Body of pancreas (tissue), 4 donors: Measurements from ENCODE around the gene TSPEAR.

Source experiments
- CTCF ChIP-seq, 7 experiments: fragments of 450-650 bp in 4 of 7; fragments of 200-600 bp in 3 of 7; sonication (generic) in 3 of 7; IDR thresholded peaks; one replicate each; pipeline ENCODE4 v1.5.1; 2016 to 2019; ENCODE audit warnings: antibody characterized with exemption in 7 of 7
- POLR2A ChIP-seq, 3 donors: fragments of 450-650 bp; IDR thresholded peaks; one replicate each; pipeline ENCODE4 v1.6.1; 2016; ENCODE audit warnings: antibody characterized with exemption in 3 of 3, mild to moderate bottlenecking in 2 of 3

GRCh38 chr21:44729336-44730027 is 18.1 kb upstream of the TSPEAR start:
- TF ChIP-seq CTCF (IDR thresholded peaks at IDR 0.05) (no peak), POLR2A (IDR thresholded peaks at IDR 0.05) (no peak)
